ENCODE measurements around the gene CLPTM1.

DNA sequence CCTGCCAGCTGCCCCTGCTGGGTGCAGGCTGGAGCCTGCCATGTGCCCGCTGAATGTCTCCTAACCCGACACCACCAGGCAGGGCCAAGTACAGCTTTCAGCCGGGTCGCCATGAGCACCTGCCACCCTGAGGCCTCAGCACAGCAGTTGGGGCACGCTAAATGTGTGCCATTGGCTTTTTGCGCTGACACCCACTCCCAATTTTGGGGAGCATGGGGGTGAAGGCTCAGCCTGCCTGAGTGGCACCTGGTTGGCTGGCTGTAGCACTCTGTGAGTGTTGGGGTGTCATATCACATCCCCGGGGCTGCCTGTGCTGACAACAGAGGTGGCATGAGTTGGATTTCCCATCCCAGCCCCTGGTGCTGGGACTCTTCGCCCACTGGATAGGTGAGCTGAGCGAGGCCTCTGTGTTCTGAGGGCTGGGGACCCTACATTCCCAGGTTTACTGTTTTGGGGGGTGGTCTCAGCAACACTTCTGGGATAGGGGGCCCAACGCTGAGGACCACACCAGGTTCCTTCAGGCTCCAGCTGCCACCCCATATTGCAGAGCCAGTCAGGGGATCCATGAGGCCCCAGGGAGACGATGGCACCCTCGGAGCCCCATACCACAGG, 38.9 kb downstream of the CLPTM1 start:
- no peak for TF ChIP-seq EZH2phosphoT487 (conservative IDR thresholded peaks at IDR 0.05; ENCODE audit: low read length)
- TF ChIP-seq, protein P1, sequence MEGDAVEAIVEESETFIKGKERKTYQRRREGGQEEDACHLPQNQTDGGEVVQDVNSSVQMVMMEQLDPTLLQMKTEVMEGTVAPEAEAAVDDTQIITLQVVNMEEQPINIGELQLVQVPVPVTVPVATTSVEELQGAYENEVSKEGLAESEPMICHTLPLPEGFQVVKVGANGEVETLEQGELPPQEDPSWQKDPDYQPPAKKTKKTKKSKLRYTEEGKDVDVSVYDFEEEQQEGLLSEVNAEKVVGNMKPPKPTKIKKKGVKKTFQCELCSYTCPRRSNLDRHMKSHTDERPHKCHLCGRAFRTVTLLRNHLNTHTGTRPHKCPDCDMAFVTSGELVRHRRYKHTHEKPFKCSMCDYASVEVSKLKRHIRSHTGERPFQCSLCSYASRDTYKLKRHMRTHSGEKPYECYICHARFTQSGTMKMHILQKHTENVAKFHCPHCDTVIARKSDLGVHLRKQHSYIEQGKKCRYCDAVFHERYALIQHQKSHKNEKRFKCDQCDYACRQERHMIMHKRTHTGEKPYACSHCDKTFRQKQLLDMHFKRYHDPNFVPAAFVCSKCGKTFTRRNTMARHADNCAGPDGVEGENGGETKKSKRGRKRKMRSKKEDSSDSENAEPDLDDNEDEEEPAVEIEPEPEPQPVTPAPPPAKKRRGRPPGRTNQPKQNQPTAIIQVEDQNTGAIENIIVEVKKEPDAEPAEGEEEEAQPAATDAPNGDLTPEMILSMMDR (IDR thresholded peaks at IDR 0.05; ENCODE audit: insufficient read depth, low read length, poor library complexity, severe bottlenecking): no peak

Data from SU-DHL-6 (cell line).